K562 (cell line): ENCODE results near the gene YJU2. TPM values are rescaled to one million over a fixed set of nuclear protein-coding genes. Genes with fewer than 3 reads are reported as not detected.

Experiments
- ARID1B ChIP-seq: fragments of 450-650 bp; IDR thresholded peaks from 2 replicates; pipeline ENCODE4 v1.6.1; 2016; ENCODE audit warnings: antibody characterized with exemption, mild to moderate bottlenecking, inconsistent platforms
- ARID4B ChIP-seq: sonication (generic); formaldehyde crosslinking; IDR thresholded peaks from 2 replicates; pipeline ENCODE4 v1.8.0; 2022; ENCODE audit warnings: mild to moderate bottlenecking, missing genetic modification reagents
- NFIC ChIP-seq: fragments of 450-650 bp; IDR thresholded peaks from 2 replicates; pipeline ENCODE4 v1.6.1; 2017; ENCODE audit warnings: mild to moderate bottlenecking, inconsistent platforms
- PHF8 ChIP-seq: fragments of 200-600 bp; sonication (generic); IDR thresholded peaks from 2 replicates; pipeline ENCODE4 v1.6.1; 2012; ENCODE audit warnings: mixed run types, mild to moderate bottlenecking, inconsistent platforms, low read length, moderate library complexity, borderline replicate concordance
- ZNF407 ChIP-seq: fragments of 450-650 bp; IDR thresholded peaks from 2 replicates; pipeline ENCODE4 v1.6.1; 2016; ENCODE audit warnings: low read depth
- ZNF583 ChIP-seq: fragments of 250-450 bp; sonication (Bioruptor Pico); IDR thresholded peaks from 2 replicates; pipeline ENCODE4 v1.4.0; 2020
- polyA plus RNA-seq, 8 experiments: library from polyadenylated mRNA; depleted of rRNA in 4 of 8; stranded (reverse) in 5 of 8; unstranded in 3 of 8; fragments of >200 nt; fragmentation: Nextera tagmentation in 2 of 8; fragmentation: Illumina TruSeq in 1 of 8; extraction: Ambion mirVana in 2 of 8; extraction: Trizol in 1 of 8; gene quantifications; 2 replicates each; pipeline versions ENCODE4 v1.2.1 to v1.2.3, GENCODE V29; 2011 to 2014; ENCODE audit warnings: inconsistent platforms in 1 of 8, missing spikeins in 1 of 8
- total RNA-seq, 7 experiments: library from RNA; depleted of rRNA in 6 of 7; stranded (reverse); fragments of >200 nt in 6 of 7; fragmentation: Illumina TruSeq in 2 of 7; extraction: Trizol in 2 of 7; gene quantifications; 2 replicates each; pipeline versions ENCODE4 v1.2.1 to v1.2.3, GENCODE V29; 2011 to 2021; ENCODE audit warnings: low replicate concordance in 1 of 7
- TF ChIP-seq, protein P1 (sequence below), 2 experiments: IDR thresholded peaks in 1 of 2; conservative IDR thresholded peaks in 1 of 2; 2 replicates each; pipeline ENCODE4 v1.6.1; 2016; ENCODE audit warnings: low read depth in 2 of 2, mild to moderate bottlenecking in 1 of 2, missing compliant biosample characterization in 1 of 2, missing genetic modification characterization in 1 of 2, moderate library complexity in 1 of 2
- TF ChIP-seq, protein P2 (sequence below): fragments of 450-650 bp; IDR thresholded peaks from 2 replicates; pipeline ENCODE4 v1.6.1; 2017; ENCODE audit warnings: antibody characterized with exemption

YJU2 gene
- total and polyA plus RNA-seq, 9 of the 15 experiments (the other 6 are each of a cell fraction or from before 2014, with no cell fraction given) = 0.41 to 34.9 (median 19.3) TPM

GRCh38 chr19:4197625-4198466, 49.0 kb upstream of the YJU2 start (continued):
- TF ChIP-seq, protein P1, sequence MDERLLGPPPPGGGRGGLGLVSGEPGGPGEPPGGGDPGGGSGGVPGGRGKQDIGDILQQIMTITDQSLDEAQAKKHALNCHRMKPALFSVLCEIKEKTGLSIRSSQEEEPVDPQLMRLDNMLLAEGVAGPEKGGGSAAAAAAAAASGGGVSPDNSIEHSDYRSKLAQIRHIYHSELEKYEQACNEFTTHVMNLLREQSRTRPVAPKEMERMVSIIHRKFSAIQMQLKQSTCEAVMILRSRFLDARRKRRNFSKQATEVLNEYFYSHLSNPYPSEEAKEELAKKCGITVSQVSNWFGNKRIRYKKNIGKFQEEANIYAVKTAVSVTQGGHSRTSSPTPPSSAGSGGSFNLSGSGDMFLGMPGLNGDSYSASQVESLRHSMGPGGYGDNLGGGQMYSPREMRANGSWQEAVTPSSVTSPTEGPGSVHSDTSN (CRISPR knock-in tag; IDR thresholded peaks at IDR 0.05; ENCODE audit: low read depth) = no peak
- TF ChIP-seq, protein P1 (tag; conservative IDR thresholded peaks at IDR 0.05; ENCODE audit: low read depth) = no peak
- TF ChIP-seq ARID4B (CRISPR knock-in tag) (no peak), ZNF583 (no peak), ARID1B (no peak), ZNF407 (no peak), PHF8 (no peak), NFIC (no peak)
- TF ChIP-seq, protein P2, sequence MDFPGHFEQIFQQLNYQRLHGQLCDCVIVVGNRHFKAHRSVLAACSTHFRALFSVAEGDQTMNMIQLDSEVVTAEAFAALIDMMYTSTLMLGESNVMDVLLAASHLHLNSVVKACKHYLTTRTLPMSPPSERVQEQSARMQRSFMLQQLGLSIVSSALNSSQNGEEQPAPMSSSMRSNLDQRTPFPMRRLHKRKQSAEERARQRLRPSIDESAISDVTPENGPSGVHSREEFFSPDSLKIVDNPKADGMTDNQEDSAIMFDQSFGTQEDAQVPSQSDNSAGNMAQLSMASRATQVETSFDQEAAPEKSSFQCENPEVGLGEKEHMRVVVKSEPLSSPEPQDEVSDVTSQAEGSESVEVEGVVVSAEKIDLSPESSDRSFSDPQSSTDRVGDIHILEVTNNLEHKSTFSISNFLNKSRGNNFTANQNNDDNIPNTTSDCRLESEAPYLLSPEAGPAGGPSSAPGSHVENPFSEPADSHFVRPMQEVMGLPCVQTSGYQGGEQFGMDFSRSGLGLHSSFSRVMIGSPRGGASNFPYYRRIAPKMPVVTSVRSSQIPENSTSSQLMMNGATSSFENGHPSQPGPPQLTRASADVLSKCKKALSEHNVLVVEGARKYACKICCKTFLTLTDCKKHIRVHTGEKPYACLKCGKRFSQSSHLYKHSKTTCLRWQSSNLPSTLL = no peak
